HEK293 (cell line): ENCODE results near the gene ZNF428.
A peak's percentile ranks its signal among the peaks of the same experiment; 100 is the strongest.

Source experiments
- EGR2 ChIP-seq: fragments of 450-650 bp; formaldehyde crosslinking; IDR thresholded peaks from 2 replicates; pipeline ENCODE4 v1.5.1; 2016; ENCODE audit warnings: low read depth, missing biosample characterization, missing genetic modification characterization
- GLIS2 ChIP-seq: fragments of 450-650 bp; formaldehyde crosslinking; IDR thresholded peaks from 2 replicates; pipeline ENCODE4 v1.5.1; 2016; ENCODE audit warnings: missing biosample characterization, missing genetic modification characterization
- SP7 ChIP-seq: fragments of 450-650 bp; formaldehyde crosslinking; IDR thresholded peaks from 2 replicates; pipeline ENCODE4 v1.5.1; 2016; ENCODE audit warnings: missing biosample characterization, missing genetic modification characterization
- TCF7L2 ChIP-seq: IDR thresholded peaks from 2 replicates; pipeline ENCODE4 v1.6.1; 2011; ENCODE audit warnings: low read depth, mild to moderate bottlenecking, inconsistent platforms, low read length, moderate library complexity, borderline replicate concordance
- YY2 ChIP-seq: fragments of 450-650 bp; formaldehyde crosslinking; IDR thresholded peaks from 2 replicates; pipeline ENCODE4 v1.5.1; 2016; ENCODE audit warnings: missing biosample characterization, missing genetic modification characterization
- ZBTB11 ChIP-seq: fragments of 450-650 bp; formaldehyde crosslinking; conservative IDR thresholded peaks from 2 replicates; pipeline ENCODE4 v1.5.1; 2016; ENCODE audit warnings: low read depth, missing biosample characterization, missing genetic modification characterization
- ZBTB6 ChIP-seq: fragments of 450-650 bp; formaldehyde crosslinking; IDR thresholded peaks from 2 replicates; pipeline ENCODE4 v1.5.1; 2017; ENCODE audit warnings: missing biosample characterization, missing genetic modification characterization
- ZBTB8A ChIP-seq: fragments of 450-650 bp; formaldehyde crosslinking; IDR thresholded peaks from 2 replicates; pipeline ENCODE4 v1.5.1; 2016; ENCODE audit warnings: missing biosample characterization, missing genetic modification characterization
- ZFP37 ChIP-seq: fragments of 450-650 bp; formaldehyde crosslinking; IDR thresholded peaks from 2 replicates; pipeline ENCODE4 v1.5.1; 2016; ENCODE audit warnings: missing biosample characterization, missing genetic modification characterization
- ZNF10 ChIP-seq: fragments of 450-650 bp; formaldehyde crosslinking; IDR thresholded peaks from 2 replicates; pipeline ENCODE4 v1.5.1; 2017; ENCODE audit warnings: missing biosample characterization, missing genetic modification characterization
- ZNF148 ChIP-seq: fragments of 450-650 bp; formaldehyde crosslinking; IDR thresholded peaks from 2 replicates; pipeline ENCODE4 v1.5.0; 2017; ENCODE audit warnings: missing biosample characterization, missing genetic modification characterization, borderline replicate concordance
- ZNF169 ChIP-seq: fragments of 450-650 bp; formaldehyde crosslinking; IDR thresholded peaks from 2 replicates; pipeline ENCODE4 v1.5.1; 2016; ENCODE audit warnings: missing biosample characterization, missing genetic modification characterization
- ZNF211 ChIP-seq: fragments of 450-650 bp; formaldehyde crosslinking; IDR thresholded peaks from 2 replicates; pipeline ENCODE4 v1.5.1; 2016; ENCODE audit warnings: low read depth, missing biosample characterization, missing genetic modification characterization
- ZNF221 ChIP-seq: fragments of 450-650 bp; formaldehyde crosslinking; IDR thresholded peaks from 2 replicates; pipeline ENCODE4 v1.5.1; 2017; ENCODE audit warnings: missing biosample characterization, missing genetic modification characterization, borderline replicate concordance
- ZNF24 ChIP-seq: fragments of 450-650 bp; formaldehyde crosslinking; IDR thresholded peaks from 2 replicates; pipeline ENCODE4 v1.5.1; 2016; ENCODE audit warnings: missing biosample characterization, missing genetic modification characterization
- ZNF302 ChIP-seq: fragments of 450-650 bp; formaldehyde crosslinking; IDR thresholded peaks from 2 replicates; pipeline ENCODE4 v1.5.1; 2016; ENCODE audit warnings: missing biosample characterization, missing genetic modification characterization, low read depth
- ZNF311 ChIP-seq: fragments of 450-650 bp; formaldehyde crosslinking; IDR thresholded peaks from 2 replicates; pipeline ENCODE4 v1.5.1; 2017; ENCODE audit warnings: missing biosample characterization, missing genetic modification characterization, borderline replicate concordance
- ZNF350 ChIP-seq: fragments of 450-650 bp; formaldehyde crosslinking; IDR thresholded peaks from 2 replicates; pipeline ENCODE4 v1.5.0; 2017; ENCODE audit warnings: missing biosample characterization, mild to moderate bottlenecking, missing genetic modification characterization
- ZNF354C ChIP-seq: fragments of 450-650 bp; formaldehyde crosslinking; IDR thresholded peaks from 2 replicates; pipeline ENCODE4 v1.5.1; 2016; ENCODE audit warnings: missing biosample characterization, missing genetic modification characterization, low read depth, borderline replicate concordance
- ZNF366 ChIP-seq: fragments of 450-650 bp; formaldehyde crosslinking; conservative IDR thresholded peaks from 2 replicates; pipeline ENCODE4 v1.5.1; 2016; ENCODE audit warnings: missing biosample characterization, missing genetic modification characterization
- ZNF501 ChIP-seq: fragments of 450-650 bp; formaldehyde crosslinking; IDR thresholded peaks from 2 replicates; pipeline ENCODE4 v1.5.1; 2016; ENCODE audit warnings: missing biosample characterization, missing genetic modification characterization
- ZNF518A ChIP-seq: fragments of 450-650 bp; formaldehyde crosslinking; conservative IDR thresholded peaks from 2 replicates; pipeline ENCODE4 v1.5.1; 2016; ENCODE audit warnings: low read depth, missing biosample characterization, missing genetic modification characterization
- ZNF544 ChIP-seq: fragments of 450-650 bp; formaldehyde crosslinking; IDR thresholded peaks from 2 replicates; pipeline ENCODE4 v1.5.0; 2017; ENCODE audit warnings: missing biosample characterization, missing genetic modification characterization
- ZNF558 ChIP-seq: fragments of 450-650 bp; formaldehyde crosslinking; IDR thresholded peaks from 2 replicates; pipeline ENCODE4 v1.5.1; 2016; ENCODE audit warnings: missing biosample characterization, missing genetic modification characterization
- ZNF610 ChIP-seq: fragments of 450-650 bp; formaldehyde crosslinking; IDR thresholded peaks from 2 replicates; pipeline ENCODE4 v1.5.1; 2016; ENCODE audit warnings: missing biosample characterization, missing genetic modification characterization, borderline replicate concordance
- ZNF658 ChIP-seq: fragments of 450-650 bp; formaldehyde crosslinking; IDR thresholded peaks from 2 replicates; pipeline ENCODE4; 2016; ENCODE audit warnings: missing biosample characterization, missing genetic modification characterization
- ZNF677 ChIP-seq: fragments of 450-650 bp; IDR thresholded peaks from 2 replicates; pipeline ENCODE4 v1.5.0; 2018; ENCODE audit warnings: missing biosample characterization, mild to moderate bottlenecking, missing genetic modification characterization, moderate library complexity
- ZNF785 ChIP-seq: fragments of 450-650 bp; formaldehyde crosslinking; IDR thresholded peaks from 2 replicates; pipeline ENCODE4 v1.5.1; 2016; ENCODE audit warnings: missing biosample characterization, missing genetic modification characterization
- ZSCAN23 ChIP-seq: fragments of 450-650 bp; formaldehyde crosslinking; IDR thresholded peaks from 2 replicates; pipeline ENCODE4 v1.5.1; 2016; ENCODE audit warnings: missing biosample characterization, missing genetic modification characterization
- ZSCAN30 ChIP-seq: fragments of 450-650 bp; IDR thresholded peaks from 2 replicates; pipeline ENCODE4 v1.5.1; 2018; ENCODE audit warnings: missing biosample characterization, mild to moderate bottlenecking, missing genetic modification characterization, moderate library complexity

The ZNF428 gene

GRCh38 chr19:43595605-43595998 is 23.8 kb downstream of the ZNF428 start (continued):
- no peak for TF ChIP-seq EGR2 (tag by site-specific recombination)
- TF ChIP-seq ZNF518A, result no peak
- TF ChIP-seq ZFP37, result peak; percentile 87
- no peak for TF ChIP-seq ZNF311 (tag by site-specific recombination)
- TF ChIP-seq ZNF658 (tag by site-specific recombination), result no peak
- TF ChIP-seq ZNF211 (tag by site-specific recombination), result no peak
- no peak for TF ChIP-seq SP7
- TF ChIP-seq ZNF501 (tag by site-specific recombination), result 0 out of 2 replicates have a peak, but pooled peaks have one; percentile 33
- no peak for TF ChIP-seq GLIS2
- no peak for TF ChIP-seq ZSCAN30
- TF ChIP-seq ZNF148 (tag by site-specific recombination), result no peak
- TF ChIP-seq ZSCAN23, result 0 out of 2 replicates have a peak, but pooled peaks have one; percentile 16
- TF ChIP-seq YY2 (tag by site-specific recombination), result no peak
- no peak for TF ChIP-seq ZNF221 (tag by site-specific recombination)
- TF ChIP-seq ZNF544 (tag by site-specific recombination), result no peak
- TF ChIP-seq ZNF366 (tag by site-specific recombination), result no peak; the same call in none of the 2 replicates
- TF ChIP-seq ZNF785 (tag by site-specific recombination), result 0 out of 2 replicates have a peak, but pooled peaks have one; percentile 26
- TF ChIP-seq ZNF10 (tag by site-specific recombination), result peak; percentile 69; the same call in 1 of the 2 replicates
- TF ChIP-seq ZNF350 (tag by site-specific recombination), result no peak
- TF ChIP-seq ZNF558 (tag by site-specific recombination), result no peak
- TF ChIP-seq ZBTB6, result no peak
- no peak for TF ChIP-seq ZNF24 (tag by site-specific recombination)
- no peak for TF ChIP-seq ZNF169
- TF ChIP-seq TCF7L2, result no peak
- TF ChIP-seq ZNF610 (tag by site-specific recombination), result no peak
- 0 out of 2 replicates have a peak, but pooled peaks have one; percentile 63 for TF ChIP-seq ZNF302
- TF ChIP-seq ZNF677 (tag by site-specific recombination), result no peak
- TF ChIP-seq ZBTB11 (tag by site-specific recombination), result peak; percentile 11
- TF ChIP-seq ZBTB8A, result no peak
- no peak for TF ChIP-seq ZNF354C (tag by site-specific recombination)
